SK-N-SH treated with all-trans-retinoic acid at 6 μM for 48 hours (cell line): ENCODE data around the gene L2HGDH.

Source experiments
- ATAC-seq: fragments of 200-7000 bp; cut with Tn5 transposase; 3 replicates; pipeline ENCODE4 v1.9.1; 2020; ENCODE audit warnings: mild to moderate bottlenecking, moderate library complexity
- ARNTL ChIP-seq: fragments of 450-650 bp; formaldehyde crosslinking; IDR thresholded peaks from 2 replicates; pipeline ENCODE4 v1.5.0; 2020; ENCODE audit warnings: low read depth, mild to moderate bottlenecking, moderate library complexity, borderline replicate concordance
- BACH2 ChIP-seq: fragments of 250-450 bp; sonication (Bioruptor Pico); IDR thresholded peaks from 2 replicates; pipeline ENCODE4 v1.9.0; 2021; ENCODE audit warnings: mild to moderate bottlenecking, borderline replicate concordance
- CSDC2 ChIP-seq: fragments of 250-450 bp; sonication (Bioruptor Pico); IDR thresholded peaks from 2 replicates; pipeline ENCODE4 v1.5.0; 2020; ENCODE audit warnings: mild to moderate bottlenecking, moderate library complexity
- CSRNP3 ChIP-seq: fragments of 250-450 bp; sonication (Bioruptor Pico); IDR thresholded peaks from 2 replicates; pipeline ENCODE4 v1.5.1; 2021; ENCODE audit warnings: mild to moderate bottlenecking, moderate library complexity
- ISL1 ChIP-seq: fragments of 250-450 bp; sonication (Bioruptor Pico); IDR thresholded peaks from 2 replicates; pipeline ENCODE4 v2.1.2; 2022; ENCODE audit warnings: mild to moderate bottlenecking, moderate library complexity
- OSR1 ChIP-seq: fragments of 250-450 bp; sonication (Bioruptor Pico); IDR thresholded peaks from 2 replicates; pipeline ENCODE4 v1.8.0; 2022; ENCODE audit warnings: moderate library complexity, mild to moderate bottlenecking, inconsistent platforms
- PATZ1 ChIP-seq: fragments of 250-450 bp; sonication (Bioruptor Pico); IDR thresholded peaks from 2 replicates; pipeline ENCODE4 v1.8.0; 2020; ENCODE audit warnings: mild to moderate bottlenecking, moderate library complexity, borderline replicate concordance
- POU6F1 ChIP-seq: fragments of 250-450 bp; sonication (Bioruptor Pico); IDR thresholded peaks from 2 replicates; pipeline ENCODE4 v1.8.0; 2021; ENCODE audit warnings: low read depth, mild to moderate bottlenecking, moderate library complexity, borderline replicate concordance
- PPARA ChIP-seq: fragments of 250-450 bp; sonication (Bioruptor Pico); IDR thresholded peaks from 2 replicates; pipeline ENCODE4 v1.5.0; 2020; ENCODE audit warnings: mild to moderate bottlenecking, borderline replicate concordance
- RARB ChIP-seq: fragments of 250-450 bp; sonication (Bioruptor Pico); IDR thresholded peaks from 2 replicates; pipeline ENCODE4 v1.8.0; 2021; ENCODE audit warnings: mild to moderate bottlenecking, moderate library complexity
- SNAI2 ChIP-seq: fragments of 250-450 bp; sonication (Bioruptor Pico); IDR thresholded peaks from 2 replicates; pipeline ENCODE4 v1.5.0; 2020; ENCODE audit warnings: mild to moderate bottlenecking, moderate library complexity
- TCF4 ChIP-seq: fragments of 250-450 bp; sonication (Bioruptor Pico); IDR thresholded peaks from 2 replicates; pipeline ENCODE4 v1.8.0; 2021; ENCODE audit warnings: mild to moderate bottlenecking, moderate library complexity, borderline replicate concordance
- TOX ChIP-seq: fragments of 250-450 bp; sonication (Bioruptor Pico); IDR thresholded peaks from 2 replicates; pipeline ENCODE4 v1.8.0; 2021; ENCODE audit warnings: mild to moderate bottlenecking, moderate library complexity, borderline replicate concordance
- TSHZ2 ChIP-seq: fragments of 250-450 bp; sonication (Bioruptor Pico); IDR thresholded peaks from 2 replicates; pipeline ENCODE4 v1.5.0; 2020; ENCODE audit warnings: mild to moderate bottlenecking, moderate library complexity
- ZFP3 ChIP-seq: fragments of 250-450 bp; sonication (Bioruptor Pico); IDR thresholded peaks from 2 replicates; pipeline ENCODE4 v1.5.0; 2020; ENCODE audit warnings: mild to moderate bottlenecking, moderate library complexity
- ZFP30 ChIP-seq: fragments of 450-650 bp; formaldehyde crosslinking; IDR thresholded peaks from 2 replicates; pipeline ENCODE4 v1.5.0; 2022; ENCODE audit warnings: mild to moderate bottlenecking, moderate library complexity
- ZNF565 ChIP-seq: fragments of 450-650 bp; formaldehyde crosslinking; conservative IDR thresholded peaks from 2 replicates; pipeline ENCODE4 v1.5.0; 2020; ENCODE audit warnings: low read depth, mild to moderate bottlenecking, moderate library complexity
- ZNF70 ChIP-seq: fragments of 450-650 bp; formaldehyde crosslinking; IDR thresholded peaks from 2 replicates; pipeline ENCODE4 v1.5.0; 2020; ENCODE audit warnings: mild to moderate bottlenecking, moderate library complexity
- TF ChIP-seq, protein P1 (sequence below): fragments of 250-450 bp; sonication (Bioruptor Pico); IDR thresholded peaks from 2 replicates; pipeline ENCODE4 v1.5.1; 2020; ENCODE audit warnings: low read depth, mild to moderate bottlenecking, moderate library complexity

Gene L2HGDH

DNA sequence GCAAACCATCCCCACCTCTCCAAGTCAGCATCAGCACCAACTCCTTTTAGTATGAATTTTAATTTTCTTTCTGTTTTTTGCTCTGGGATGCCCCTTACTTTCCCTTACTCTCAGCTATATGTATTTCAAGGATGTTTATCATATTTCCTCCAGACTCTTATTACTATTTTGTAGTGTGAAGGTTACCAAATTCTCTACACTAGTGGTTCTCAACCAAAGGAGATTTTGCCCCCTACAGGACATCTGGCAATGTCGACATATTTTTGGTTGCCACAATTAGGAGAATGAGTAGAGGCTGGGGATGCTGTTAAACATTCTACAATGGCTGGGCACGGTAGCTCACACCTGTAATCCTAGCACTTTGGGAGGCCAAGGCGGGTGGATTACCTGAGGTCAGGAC is 51.5 kb downstream of the L2HGDH start:
- TF ChIP-seq ZNF565 (CRISPR knock-in tag) (no peak), OSR1 (CRISPR knock-in tag) (no peak)
- TF ChIP-seq, protein P1, sequence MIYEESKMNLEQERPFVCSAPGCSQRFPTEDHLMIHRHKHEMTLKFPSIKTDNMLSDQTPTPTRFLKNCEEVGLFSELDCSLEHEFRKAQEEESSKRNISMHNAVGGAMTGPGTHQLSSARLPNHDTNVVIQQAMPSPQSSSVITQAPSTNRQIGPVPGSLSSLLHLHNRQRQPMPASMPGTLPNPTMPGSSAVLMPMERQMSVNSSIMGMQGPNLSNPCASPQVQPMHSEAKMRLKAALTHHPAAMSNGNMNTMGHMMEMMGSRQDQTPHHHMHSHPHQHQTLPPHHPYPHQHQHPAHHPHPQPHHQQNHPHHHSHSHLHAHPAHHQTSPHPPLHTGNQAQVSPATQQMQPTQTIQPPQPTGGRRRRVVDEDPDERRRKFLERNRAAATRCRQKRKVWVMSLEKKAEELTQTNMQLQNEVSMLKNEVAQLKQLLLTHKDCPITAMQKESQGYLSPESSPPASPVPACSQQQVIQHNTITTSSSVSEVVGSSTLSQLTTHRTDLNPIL (CRISPR knock-in tag): no peak
- ATAC-seq: peak; percentile 89

DNA sequence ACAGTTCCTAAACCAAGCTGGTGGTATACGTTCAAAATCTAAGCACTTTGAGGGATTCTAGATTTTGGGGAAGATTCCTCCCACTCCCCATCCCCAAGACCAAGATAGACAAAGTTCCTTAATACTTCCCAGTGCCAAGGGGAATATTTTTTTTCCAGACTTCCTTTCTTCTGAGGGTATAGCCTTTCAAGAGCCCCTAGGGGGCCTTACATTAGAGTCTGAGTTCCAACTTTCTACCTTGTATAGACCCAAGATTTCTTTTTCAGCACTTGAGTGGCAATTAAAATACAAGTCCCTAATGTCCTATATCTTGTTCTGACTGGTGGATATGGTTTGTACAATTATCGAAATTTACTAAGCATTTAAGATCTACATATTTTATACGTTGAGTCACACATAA is 52.0 kb downstream of the L2HGDH start:
- no peak for TF ChIP-seq RARB (CRISPR knock-in tag)
- TF ChIP-seq ISL1 (CRISPR knock-in tag): no peak
- TF ChIP-seq ZFP3 (CRISPR knock-in tag): no peak
- no peak for TF ChIP-seq TOX (CRISPR knock-in tag)
- TF ChIP-seq PATZ1 (CRISPR knock-in tag): no peak
- no peak for TF ChIP-seq ZNF70 (CRISPR knock-in tag)
- TF ChIP-seq POU6F1 (CRISPR knock-in tag): no peak
- TF ChIP-seq OSR1 (CRISPR knock-in tag): no peak
- TF ChIP-seq PPARA: no peak
- no peak for TF ChIP-seq CSRNP3 (CRISPR knock-in tag)
- TF ChIP-seq CSDC2 (CRISPR knock-in tag): no peak
- TF ChIP-seq, all 23 proteins: peak for 0
- no peak for ATAC-seq

GRCh38 chr14:50257732-50258131 is 54.3 kb downstream of the L2HGDH start:
- ATAC-seq: no peak
- TF ChIP-seq PATZ1 (CRISPR knock-in tag): no peak
- no peak for TF ChIP-seq OSR1 (CRISPR knock-in tag)
- TF ChIP-seq PPARA: no peak
- TF ChIP-seq CSRNP3 (CRISPR knock-in tag): no peak
- TF ChIP-seq SNAI2 (CRISPR knock-in tag): no peak
- no peak for TF ChIP-seq BACH2 (CRISPR knock-in tag)
- TF ChIP-seq ZNF70 (CRISPR knock-in tag): no peak
- no peak for TF ChIP-seq ZNF565 (CRISPR knock-in tag)
- TF ChIP-seq TOX (CRISPR knock-in tag): no peak

GRCh38 chr14:50254248-50254647 is 57.8 kb downstream of the L2HGDH start:
- ATAC-seq: no peak
- TF ChIP-seq ZFP30 (CRISPR knock-in tag) (no peak), RARB (CRISPR knock-in tag) (no peak), TCF4 (CRISPR knock-in tag) (no peak), SNAI2 (CRISPR knock-in tag) (no peak), TSHZ2 (no peak), TOX (CRISPR knock-in tag) (no peak), CSRNP3 (CRISPR knock-in tag) (no peak), ARNTL (CRISPR knock-in tag) (no peak), ZNF70 (CRISPR knock-in tag) (no peak), ISL1 (CRISPR knock-in tag) (no peak)
- TF ChIP-seq, protein P1 (CRISPR knock-in tag): no peak
